IMR-90 (cell line): Measurements from ENCODE around the gene CDC42BPG. TPM values are rescaled to one million over a fixed set of nuclear protein-coding genes. Genes with fewer than 3 reads are reported as not detected.

ENCODE experiments used
- ATAC-seq: fragments of 200-7000 bp; cut with Tn5 transposase; 2 replicates; pipeline ENCODE4 v1.9.1; 2020; ENCODE audit warnings: low read depth, mild to moderate bottlenecking, moderate library complexity
- BruUV-seq: library from RNA; stranded (reverse); fragments of 400-500 nt; replicated peaks from 2 replicates; lab custom pipeline; 2021; lab: Mats Ljungman, UMichigan
- CTCF ChIA-PET: fragments of 300-600 bp; formaldehyde crosslinking; extraction: SDS; loops from one replicate; lab custom pipeline; 2021; ENCODE audit warnings: antibody characterized with exemption; lab: Yijun Ruan, JAX
- POLR2A ChIA-PET: fragments of 300-600 bp; sonication (Branson Sonifier 250); formaldehyde crosslinking; loops from one replicate; lab custom pipeline; 2022; ENCODE audit warnings: antibody characterized with exemption; ENCODE audit not compliant: unreplicated experiment; lab: Charles Lee
- DNase-seq: peaks from one replicate; pipeline ENCODE4 v3.0.0; 2013
- H2AFZ ChIP-seq: replicated peaks from 2 replicates; pipeline ENCODE3; 2013; ENCODE audit warnings: low read length, mild to moderate bottlenecking; ENCODE audit not compliant: poor library complexity
- H2AK5ac ChIP-seq: 2 replicates; pipeline ENCODE4 v1.6.1; 2013; ENCODE audit warnings: low read depth, low read length, inconsistent platforms
- H2AK9ac ChIP-seq: replicated peaks from 2 replicates; pipeline ENCODE3; 2013; ENCODE audit warnings: mild to moderate bottlenecking, low read depth, low read length, moderate library complexity; ENCODE audit not compliant: poor library complexity
- H2BK120ac ChIP-seq: 2 replicates; pipeline ENCODE4 v1.6.1; 2013; ENCODE audit warnings: low read depth, low read length, inconsistent platforms
- H2BK15ac ChIP-seq: 3 replicates; pipeline ENCODE4 v1.6.1; 2013; ENCODE audit warnings: low read depth, low read length, inconsistent platforms
- H2BK20ac ChIP-seq: 2 replicates; pipeline ENCODE4 v1.6.1; 2013; ENCODE audit warnings: low read depth, mild to moderate bottlenecking, inconsistent platforms, low read length, moderate library complexity
- H2BK5ac ChIP-seq: 2 replicates; pipeline ENCODE4 v1.6.1; 2013; ENCODE audit warnings: mild to moderate bottlenecking, low read depth, low read length, inconsistent platforms; ENCODE audit not compliant: poor library complexity, severe bottlenecking
- H3K14ac ChIP-seq: replicated peaks from 2 replicates; pipeline ENCODE4 v1.6.1; 2013; ENCODE audit warnings: low read depth, low read length, inconsistent platforms
- H3K18ac ChIP-seq: 2 replicates; pipeline ENCODE4 v1.6.1; 2013; ENCODE audit warnings: low read depth, low read length, control low read depth
- H3K23ac ChIP-seq: 2 replicates; pipeline ENCODE4 v1.6.1; 2013; ENCODE audit warnings: low read depth, low read length, inconsistent platforms
- H3K27ac ChIP-seq: 2 replicates; pipeline ENCODE4 v1.5.1; 2013; ENCODE audit warnings: mild to moderate bottlenecking, control low read depth, low read length; ENCODE audit not compliant: insufficient read depth
- H3K27me3 ChIP-seq: 2 replicates; pipeline ENCODE4 v1.6.1; 2013; ENCODE audit warnings: low read length; ENCODE audit not compliant: control insufficient read depth, insufficient read depth
- H3K36me3 ChIP-seq: 2 replicates; pipeline ENCODE4 v1.6.1; 2013; ENCODE audit warnings: low read length, mixed read lengths; ENCODE audit not compliant: control insufficient read depth, insufficient read depth
- H3K4ac ChIP-seq: 2 replicates; pipeline ENCODE4 v1.6.1; 2013; ENCODE audit warnings: low read depth, low read length, inconsistent platforms
- H3K4me1 ChIP-seq: 2 replicates; pipeline ENCODE4 v1.6.1; 2013; ENCODE audit warnings: low read length, mixed read lengths; ENCODE audit not compliant: control insufficient read depth, insufficient read depth
- H3K4me2 ChIP-seq: 2 replicates; pipeline ENCODE4 v1.6.1; 2013; ENCODE audit warnings: low read depth, mild to moderate bottlenecking, control low read depth, low read length, moderate library complexity
- H3K4me3 ChIP-seq: 2 replicates; pipeline ENCODE4 v1.5.1; 2013; ENCODE audit warnings: low read depth, mild to moderate bottlenecking, control low read depth, low read length, moderate library complexity; ENCODE audit not compliant: insufficient read depth
- H3K56ac ChIP-seq: 2 replicates; pipeline ENCODE4 v1.6.1; 2013; ENCODE audit warnings: low read length, inconsistent platforms; ENCODE audit not compliant: insufficient read depth; ENCODE audit errors: extremely low read depth
- H3K79me1 ChIP-seq, 2 experiments: 2 replicates each; pipeline ENCODE4 v1.6.1; 2013; ENCODE audit warnings: low read length in 2 of 2, inconsistent platforms in 1 of 2, low read depth in 1 of 2
- H3K9ac ChIP-seq: 2 replicates; pipeline ENCODE4 v1.6.1; 2013; ENCODE audit warnings: low read depth, low read length, control low read depth
- H3K9me1 ChIP-seq: 2 replicates; pipeline ENCODE4 v1.6.1; 2013; ENCODE audit warnings: low read length, inconsistent platforms; ENCODE audit not compliant: insufficient read depth
- H3K9me3 ChIP-seq: 2 replicates; pipeline ENCODE4 v1.6.1; 2013; ENCODE audit warnings: low read length; ENCODE audit not compliant: control insufficient read depth, insufficient read depth
- H4K20me1 ChIP-seq: 2 replicates; pipeline ENCODE4 v1.6.1; 2013; ENCODE audit warnings: low read length, inconsistent platforms; ENCODE audit not compliant: insufficient read depth
- H4K5ac ChIP-seq: 2 replicates; pipeline ENCODE4 v1.6.1; 2013; ENCODE audit warnings: mild to moderate bottlenecking, low read depth, low read length, control low read depth
- H4K8ac ChIP-seq, 2 experiments: 2 replicates each; pipeline ENCODE4 v1.6.1; 2013; ENCODE audit warnings: low read depth in 2 of 2, low read length in 2 of 2, control low read depth in 1 of 2, inconsistent platforms in 1 of 2
- H4K91ac ChIP-seq: 2 replicates; pipeline ENCODE4 v1.6.1; 2013; ENCODE audit warnings: low read depth, low read length, inconsistent platforms; ENCODE audit not compliant: insufficient read depth
- MAFK ChIP-seq: IDR thresholded peaks from 2 replicates; pipeline ENCODE4 v1.6.1; 2012; ENCODE audit warnings: low read depth, low read length, improper control_type of control experiment
- POLR2A ChIP-seq: IDR thresholded peaks from 2 replicates; pipeline ENCODE4 v1.6.1; 2012; ENCODE audit warnings: mild to moderate bottlenecking, low read depth, low read length
- RAD21 ChIP-seq: IDR thresholded peaks from 2 replicates; pipeline ENCODE4 v1.6.1; 2012; ENCODE audit warnings: low read length, improper control_type of control experiment
- SMC3 ChIP-seq: fragments of 150-350 bp; IDR thresholded peaks from 2 replicates; pipeline ENCODE4 v1.6.1; 2016; ENCODE audit warnings: low read depth, mild to moderate bottlenecking, antibody characterized with exemption, low read length, moderate library complexity
- WGBS, 2 experiments: methylation state at CpG; one replicate each; pipeline versions ENCODE4 v1.1.5 to v1.1.7; 2013; ENCODE audit warnings: missing lambda C conversion rate in 2 of 2; ENCODE audit not compliant: insufficient read length in 1 of 2; ENCODE audit errors: extremely low coverage in 2 of 2; 5-methylcytosine and 5-hydroxymethylcytosine counted together
- dilution Hi-C: fragments of 300-500 bp; cut with HindIII; formaldehyde crosslinking; loops from one replicate; pipeline ENCODE4 v1.14.3; 2018; ENCODE audit warnings: low sequenced_read_pairs; ENCODE audit not compliant: unreplicated experiment
- in situ Hi-C: fragments of 300-500 bp; cut with MboI; formaldehyde crosslinking; loops from 3 replicates; pipeline ENCODE4 v1.14.3; 2019; ENCODE audit warnings: low sequenced_read_pairs, inconsistent platforms, mixed read lengths
- intact Hi-C: fragments of 100-400 bp; cut with micrococcal nuclease; formaldehyde crosslinking; loops from 2 replicates; pipeline ENCODE4 v1.10.0; 2022
- polyA plus RNA-seq, 3 experiments: library from polyadenylated mRNA; depleted of rRNA; stranded (reverse); fragments of >200 nt; gene quantifications; 2 replicates each; pipeline ENCODE4 v1.2.3, GENCODE V29; 2012; ENCODE audit warnings: low replicate concordance in 1 of 3
- total RNA-seq: library from RNA; depleted of rRNA; stranded (reverse); fragments of >200 nt; gene quantifications from 2 replicates; pipeline ENCODE4 v1.2.3, GENCODE V29; 2012
- TF ChIP-seq, protein P1 (sequence below): fragments of 150-350 bp; IDR thresholded peaks from 2 replicates; pipeline ENCODE4 v1.6.1; 2016; ENCODE audit warnings: low read depth, mild to moderate bottlenecking, low read length, moderate library complexity, borderline replicate concordance
- TF ChIP-seq, protein P2 (sequence below): fragments of 150-350 bp; IDR thresholded peaks from 2 replicates; pipeline ENCODE4 v1.6.1; 2017; ENCODE audit warnings: mild to moderate bottlenecking, antibody characterized with exemption, low read length, low read depth

CDC42BPG gene
- total and polyA plus RNA-seq, 2 of the 4 experiments (the other 2 are of a cell fraction) = under 0.01 to 0.12 TPM

DNA sequence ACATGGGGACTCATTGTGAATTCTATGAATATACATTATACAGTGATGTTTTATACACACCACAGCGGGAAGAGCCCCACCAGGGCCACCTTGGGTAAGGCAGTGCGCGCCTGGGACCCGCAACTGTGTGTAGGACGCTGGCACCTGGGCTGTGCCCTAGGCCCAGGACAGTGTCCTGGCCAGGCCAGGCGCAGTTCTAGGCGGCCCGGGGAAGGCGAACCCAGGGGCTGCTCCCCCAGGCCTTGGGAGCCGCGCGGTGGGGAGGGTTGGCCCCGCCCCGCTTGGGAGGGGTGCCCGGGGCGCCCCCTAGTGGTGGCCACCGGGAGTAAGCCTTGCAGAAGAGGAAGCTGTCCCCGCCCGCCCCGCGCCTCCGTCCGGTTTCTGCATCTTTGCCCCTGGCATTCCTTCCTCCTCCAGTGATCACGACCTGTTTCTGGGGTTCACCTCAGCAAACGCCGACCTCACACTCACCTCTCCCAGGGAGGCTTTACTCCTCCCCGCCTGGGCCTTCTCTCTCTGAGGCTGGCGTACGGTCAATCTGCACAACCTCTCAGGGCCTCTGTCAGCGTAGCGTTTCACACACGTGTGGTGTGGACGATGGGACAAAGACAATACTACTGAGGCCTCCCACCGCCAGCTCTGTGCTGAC lies 43.4 kb upstream of the CDC42BPG start (continued):
- TF ChIP-seq, protein P1, sequence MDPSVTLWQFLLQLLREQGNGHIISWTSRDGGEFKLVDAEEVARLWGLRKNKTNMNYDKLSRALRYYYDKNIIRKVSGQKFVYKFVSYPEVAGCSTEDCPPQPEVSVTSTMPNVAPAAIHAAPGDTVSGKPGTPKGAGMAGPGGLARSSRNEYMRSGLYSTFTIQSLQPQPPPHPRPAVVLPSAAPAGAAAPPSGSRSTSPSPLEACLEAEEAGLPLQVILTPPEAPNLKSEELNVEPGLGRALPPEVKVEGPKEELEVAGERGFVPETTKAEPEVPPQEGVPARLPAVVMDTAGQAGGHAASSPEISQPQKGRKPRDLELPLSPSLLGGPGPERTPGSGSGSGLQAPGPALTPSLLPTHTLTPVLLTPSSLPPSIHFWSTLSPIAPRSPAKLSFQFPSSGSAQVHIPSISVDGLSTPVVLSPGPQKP = no peak
- TF ChIP-seq POLR2A = no peak

GRCh38 chr11:64887234-64887756 lies 42.8 kb upstream of the CDC42BPG start:
- H3K79me1 ChIP-seq = peaks cover 0 to 3% of the 10 kb centered on the region in 2 experiments; a peak in 1 of 4 replicates
- dilution Hi-C loops (no loop called here), intact Hi-C loops (no loop called here), in situ Hi-C loops (no loop called here)
- no peaks in the 10 kb centered on the region for H3K9me3 ChIP-seq
- BruUV-seq = no TSS peak
- H2BK120ac ChIP-seq = no peak overlapping the region
- ChIA-PET POLR2A (no interaction called here), CTCF (interaction anchor here (1.0 to 2.2 kb wide), 3 partner anchors 10 to 40 kb away, joined by 4 to 15 read pairs (median 11); no protein-coding TSS in a partner anchor)
- no peak overlapping the region for H3K9ac ChIP-seq
- H3K4me2 ChIP-seq = no peak overlapping the region
- H3K18ac ChIP-seq = no peak overlapping the region
- peaks cover 12% of the 10 kb centered on the region for H3K9me1 ChIP-seq
- no peak overlapping the region; the same call in 1 of the 2 replicates for H2BK20ac ChIP-seq
- H3K14ac ChIP-seq = no peak overlapping the region
- H3K4me1 ChIP-seq = peaks cover 10% of the 10 kb centered on the region
- H4K5ac ChIP-seq = no peak overlapping the region
- H3K23ac ChIP-seq = no peak overlapping the region
- ATAC-seq = no peak
- H3K4ac ChIP-seq = 0 out of 2 replicates have a peak overlapping the region, but pooled peaks have one; percentile 39
- H2AFZ ChIP-seq = peak overlapping the region; percentile 98
- H4K20me1 ChIP-seq = peaks cover 3% of the 10 kb centered on the region; the same call in 1 of the 2 replicates
- no peaks in the 10 kb centered on the region for H3K27me3 ChIP-seq
- WGBS, 2 experiments = no CpG with 5 or more reads among the region's 8 CpGs
- H4K91ac ChIP-seq = no peak overlapping the region
- H2BK5ac ChIP-seq = no peak overlapping the region
- H3K4me3 ChIP-seq = no peak overlapping the region
- no peak overlapping the region for H3K56ac ChIP-seq
- TF ChIP-seq, protein P2, sequence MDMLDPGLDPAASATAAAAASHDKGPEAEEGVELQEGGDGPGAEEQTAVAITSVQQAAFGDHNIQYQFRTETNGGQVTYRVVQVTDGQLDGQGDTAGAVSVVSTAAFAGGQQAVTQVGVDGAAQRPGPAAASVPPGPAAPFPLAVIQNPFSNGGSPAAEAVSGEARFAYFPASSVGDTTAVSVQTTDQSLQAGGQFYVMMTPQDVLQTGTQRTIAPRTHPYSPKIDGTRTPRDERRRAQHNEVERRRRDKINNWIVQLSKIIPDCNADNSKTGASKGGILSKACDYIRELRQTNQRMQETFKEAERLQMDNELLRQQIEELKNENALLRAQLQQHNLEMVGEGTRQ = no peak
- no peak for TF ChIP-seq RAD21
- TF ChIP-seq MAFK = no peak
- TF ChIP-seq SMC3 = no peak
- no peaks in the 10 kb centered on the region for H3K36me3 ChIP-seq
- no peak overlapping the region for H3K27ac ChIP-seq
- H2AK9ac ChIP-seq = no peak overlapping the region
- no peak for DNase-seq
- H2AK5ac ChIP-seq = 0 out of 2 replicates have a peak overlapping the region, but pooled peaks have one; percentile 13
- H4K8ac ChIP-seq = peak overlapping the region in 1 of 2 experiments; percentile 84; a peak in 2 of 4 replicates
- no peak overlapping the region for H2BK15ac ChIP-seq
